Measurements from ENCODE around the gene ALDH1A1. TPM values are rescaled to one million over a fixed set of nuclear protein-coding genes. Genes with fewer than 3 reads are reported as not detected.

The ALDH1A1 gene
- total RNA-seq, 1 experiment from 2014 or later: 2.3 TPM

DNA sequence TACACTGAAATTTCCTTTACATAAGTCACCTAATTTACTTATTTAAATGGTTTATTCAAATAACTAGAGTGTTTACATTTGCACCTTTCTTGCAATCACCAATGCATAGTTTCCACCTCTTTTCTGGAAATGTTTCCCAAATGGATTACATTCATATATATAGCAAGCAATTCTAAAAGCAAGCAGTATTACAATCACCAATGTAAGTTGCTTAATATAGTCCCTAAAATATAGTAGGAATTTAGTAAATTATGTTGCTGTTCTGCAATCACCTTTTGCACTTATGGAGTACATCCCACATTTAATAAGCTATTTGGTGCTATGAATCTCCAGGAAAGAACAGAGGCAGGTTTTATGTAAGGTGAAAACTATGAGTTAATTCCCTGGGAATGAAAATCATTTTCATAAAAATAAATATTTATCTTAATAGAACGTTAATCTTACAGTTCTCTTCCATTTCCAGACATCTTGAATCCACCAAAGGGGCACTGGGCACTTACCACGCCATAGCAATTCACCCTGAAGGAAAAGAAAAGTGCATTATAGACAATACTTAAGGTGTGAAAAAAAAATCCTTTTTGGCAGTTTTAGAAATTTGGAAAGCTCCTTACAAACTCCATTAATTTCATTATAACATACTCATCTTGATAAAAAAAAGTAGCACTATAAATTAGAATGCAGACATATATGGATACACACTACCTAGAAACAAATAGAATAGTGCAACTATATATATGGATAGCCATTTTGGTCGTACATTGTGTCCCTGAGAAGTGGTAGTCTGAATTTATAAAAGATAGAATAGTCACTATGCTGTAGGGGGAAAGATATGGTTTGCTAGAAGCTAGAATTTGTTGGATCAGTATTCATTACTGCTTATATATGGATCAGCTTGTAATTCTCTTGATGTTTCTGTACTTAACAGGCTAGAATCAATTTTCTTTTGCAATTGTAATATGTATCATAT, 47.1 kb downstream of the ALDH1A1 start:
- DNase-seq: no peak
- Histone ChIP-seq H3F3A (ENCODE audit: insufficient read depth, low read depth) (no peaks in the 10 kb centered on the region), H3K79me2 (ENCODE audit: low read depth) (no peaks in the 10 kb centered on the region), H3K36me3 (ENCODE audit: low read depth) (no peaks in the 10 kb centered on the region), H2AFZ (no peak overlapping the region), H3K27ac (no peak overlapping the region), H3K4me1 (replicated peaks; ENCODE audit: insufficient read depth) (no peaks in the 10 kb centered on the region), H3K9me3 (ENCODE audit: insufficient read depth, low read depth) (no peaks in the 10 kb centered on the region), H3K4me2 (no peak overlapping the region), H3K4me3 (no peak overlapping the region), H4K20me1 (ENCODE audit: insufficient read depth) (no peaks in the 10 kb centered on the region), H3K27me3 (ENCODE audit: insufficient read depth, low read depth) (no peaks in the 10 kb centered on the region), H3K9me2 (ENCODE audit: insufficient read depth) (no peaks in the 10 kb centered on the region)
- TF ChIP-seq EZH2 (IDR thresholded peaks at IDR 0.05; ENCODE audit: low read depth): no peak
- TF ChIP-seq, protein P1, sequence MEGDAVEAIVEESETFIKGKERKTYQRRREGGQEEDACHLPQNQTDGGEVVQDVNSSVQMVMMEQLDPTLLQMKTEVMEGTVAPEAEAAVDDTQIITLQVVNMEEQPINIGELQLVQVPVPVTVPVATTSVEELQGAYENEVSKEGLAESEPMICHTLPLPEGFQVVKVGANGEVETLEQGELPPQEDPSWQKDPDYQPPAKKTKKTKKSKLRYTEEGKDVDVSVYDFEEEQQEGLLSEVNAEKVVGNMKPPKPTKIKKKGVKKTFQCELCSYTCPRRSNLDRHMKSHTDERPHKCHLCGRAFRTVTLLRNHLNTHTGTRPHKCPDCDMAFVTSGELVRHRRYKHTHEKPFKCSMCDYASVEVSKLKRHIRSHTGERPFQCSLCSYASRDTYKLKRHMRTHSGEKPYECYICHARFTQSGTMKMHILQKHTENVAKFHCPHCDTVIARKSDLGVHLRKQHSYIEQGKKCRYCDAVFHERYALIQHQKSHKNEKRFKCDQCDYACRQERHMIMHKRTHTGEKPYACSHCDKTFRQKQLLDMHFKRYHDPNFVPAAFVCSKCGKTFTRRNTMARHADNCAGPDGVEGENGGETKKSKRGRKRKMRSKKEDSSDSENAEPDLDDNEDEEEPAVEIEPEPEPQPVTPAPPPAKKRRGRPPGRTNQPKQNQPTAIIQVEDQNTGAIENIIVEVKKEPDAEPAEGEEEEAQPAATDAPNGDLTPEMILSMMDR (conservative IDR thresholded peaks at IDR 0.05): no peak
- CTCF ChIA-PET: no interaction called here
- POLR2A ChIA-PET (ENCODE audit: unreplicated experiment): interaction anchor here (0.6 kb wide), 1 partner anchor 252 kb away, joined by 5 read pairs; no protein-coding TSS in a partner anchor
- BruUV-seq (replicated peaks): no TSS peak
- intact Hi-C loops (cut with micrococcal nuclease; ENCODE audit: unreplicated experiment): no loop called here

DNA sequence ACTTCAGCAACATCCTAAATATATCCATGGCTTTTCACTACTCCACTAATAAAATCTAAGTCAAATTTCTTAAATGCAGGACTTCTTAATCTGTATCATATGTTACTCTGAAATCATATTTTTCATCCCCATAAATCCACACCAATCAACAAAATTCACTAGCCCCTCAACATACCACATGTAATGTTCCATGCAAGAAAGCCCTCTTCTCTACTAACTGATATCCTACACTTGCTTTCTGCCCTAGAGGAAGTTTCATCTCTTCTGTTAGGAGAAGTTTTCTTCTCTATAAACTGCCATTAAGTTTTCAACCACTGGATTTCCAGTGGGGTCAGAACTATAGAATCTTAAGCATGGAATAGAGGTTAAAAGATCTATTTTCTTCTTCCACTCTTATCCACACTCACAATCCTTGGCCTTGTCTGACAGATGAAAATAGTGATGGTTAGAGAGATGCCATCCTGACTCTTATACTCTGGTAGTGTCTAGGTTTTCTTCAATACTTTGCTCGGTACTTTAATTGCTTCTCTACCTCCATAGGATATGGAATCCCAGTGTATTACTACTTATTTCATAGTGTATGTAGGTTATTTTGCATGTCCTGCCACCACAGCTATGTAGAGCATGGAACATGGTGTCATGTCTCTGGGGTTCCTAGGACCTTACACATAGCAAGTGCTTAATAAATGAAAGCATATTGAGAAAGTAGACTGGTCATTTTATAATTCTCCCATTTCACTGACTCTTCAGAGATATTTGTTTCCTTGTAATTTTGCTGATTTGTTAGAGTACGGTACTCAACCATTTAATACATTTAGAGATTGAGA, 48.4 kb downstream of the ALDH1A1 start:
- no peak overlapping the region for H3K4me2 ChIP-seq
- BruUV-seq (replicated peaks): no TSS peak
- intact Hi-C loops (cut with micrococcal nuclease; ENCODE audit: unreplicated experiment): no loop called here

DNA sequence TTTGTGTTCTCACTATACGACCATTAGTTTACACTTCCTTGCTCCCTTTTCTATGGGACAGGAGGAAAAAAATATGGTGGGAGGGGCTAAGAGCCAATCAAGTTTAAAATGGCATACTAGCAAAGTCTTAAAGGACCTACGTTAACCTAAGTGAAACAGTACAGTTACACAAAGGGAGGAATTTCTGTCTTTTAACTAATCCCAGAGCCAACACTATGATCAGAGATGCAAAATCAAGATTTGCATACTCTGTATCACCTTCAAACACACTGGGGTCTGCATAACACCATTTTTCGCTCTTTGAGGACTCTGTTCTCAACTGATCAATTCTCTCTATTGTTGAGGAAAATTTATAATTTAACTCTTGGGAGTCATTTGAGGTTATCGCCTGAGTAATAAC, 49.8 kb downstream of the ALDH1A1 start:
- ChIA-PET CTCF (no interaction called here), POLR2A (ENCODE audit: unreplicated experiment) (no interaction called here)
- no peak overlapping the region for H2AFZ ChIP-seq
- H3K79me2 ChIP-seq (ENCODE audit: low read depth): no peaks in the 10 kb centered on the region
- BruUV-seq (replicated peaks): no TSS peak
- intact Hi-C loops (cut with micrococcal nuclease; ENCODE audit: unreplicated experiment): no loop called here
- no peak for DNase-seq
- no peaks in the 10 kb centered on the region for H3F3A ChIP-seq (ENCODE audit: insufficient read depth, low read depth)
- H3K27me3 ChIP-seq (ENCODE audit: insufficient read depth, low read depth): no peaks in the 10 kb centered on the region
- H4K20me1 ChIP-seq (ENCODE audit: insufficient read depth): no peaks in the 10 kb centered on the region
- no peak overlapping the region for H3K27ac ChIP-seq
- H3K9me2 ChIP-seq (ENCODE audit: insufficient read depth): no peaks in the 10 kb centered on the region
- TF ChIP-seq, protein P1 (conservative IDR thresholded peaks at IDR 0.05): no peak
- no peak for TF ChIP-seq EZH2 (IDR thresholded peaks at IDR 0.05; ENCODE audit: low read depth)
- H3K9me3 ChIP-seq (ENCODE audit: insufficient read depth, low read depth): no peaks in the 10 kb centered on the region
- no peak overlapping the region for H3K4me2 ChIP-seq
- no peak overlapping the region for H3K4me3 ChIP-seq
- no peaks in the 10 kb centered on the region for H3K4me1 ChIP-seq (replicated peaks; ENCODE audit: insufficient read depth)
- H3K36me3 ChIP-seq (ENCODE audit: low read depth): no peaks in the 10 kb centered on the region

More for the DNA sequence above, 48.4 kb downstream of the ALDH1A1 start:
- CTCF ChIA-PET: no interaction called here
- TF ChIP-seq, protein P1 (conservative IDR thresholded peaks at IDR 0.05): no peak
- no peak for TF ChIP-seq EZH2 (IDR thresholded peaks at IDR 0.05; ENCODE audit: low read depth)
- Histone ChIP-seq H3K79me2 (ENCODE audit: low read depth) (no peaks in the 10 kb centered on the region), H2AFZ (no peak overlapping the region; the same call in 1 of the 2 replicates), H3K27ac (no peak overlapping the region), H3K36me3 (ENCODE audit: low read depth) (no peaks in the 10 kb centered on the region), H3F3A (ENCODE audit: insufficient read depth, low read depth) (no peaks in the 10 kb centered on the region), H4K20me1 (ENCODE audit: insufficient read depth) (no peaks in the 10 kb centered on the region), H3K4me3 (no peak overlapping the region), H3K4me1 (replicated peaks; ENCODE audit: insufficient read depth) (no peaks in the 10 kb centered on the region), H3K27me3 (ENCODE audit: insufficient read depth, low read depth) (no peaks in the 10 kb centered on the region), H3K9me2 (ENCODE audit: insufficient read depth) (no peaks in the 10 kb centered on the region), H3K9me3 (ENCODE audit: insufficient read depth, low read depth) (no peaks in the 10 kb centered on the region)
- no peak for DNase-seq
- POLR2A ChIA-PET (ENCODE audit: unreplicated experiment): no interaction called here

Measured in PC-9 (cell line).